Mesodermal cell (in vitro differentiated cells): ENCODE measurements around the gene ZFX.

Source experiments
- H3K27ac ChIP-seq: 2 replicates; pipeline ENCODE4 v1.7.0; 2013; ENCODE audit warnings: mild to moderate bottlenecking, low read depth, low read length, moderate library complexity; ENCODE audit not compliant: severe bottlenecking
- H3K36me3 ChIP-seq: 2 replicates; pipeline ENCODE4 v1.7.1; 2013; ENCODE audit warnings: mild to moderate bottlenecking, low read length, moderate library complexity; ENCODE audit not compliant: control insufficient read depth, insufficient read depth
- H3K4me1 ChIP-seq: one replicate; pipeline ENCODE4 v1.7.1; 2013; ENCODE audit warnings: mild to moderate bottlenecking, low read length; ENCODE audit not compliant: insufficient read depth, control insufficient read depth, poor library complexity, severe bottlenecking
- H3K4me3 ChIP-seq: 2 replicates; pipeline ENCODE4 v1.7.0; 2013; ENCODE audit warnings: low read length, control low read depth, mild to moderate bottlenecking; ENCODE audit not compliant: insufficient read depth, poor library complexity, severe bottlenecking; ENCODE audit errors: extremely low read depth
- H3K9me3 ChIP-seq: 2 replicates; pipeline ENCODE4 v1.7.1; 2013; ENCODE audit warnings: mild to moderate bottlenecking, low read length, moderate library complexity; ENCODE audit not compliant: control insufficient read depth
- WGBS, 2 experiments: methylation state at CpG; one replicate each; pipeline ENCODE4 v1.1.5; 2013; ENCODE audit warnings: missing lambda C conversion rate in 2 of 2; ENCODE audit not compliant: insufficient coverage in 2 of 2; 5-methylcytosine and 5-hydroxymethylcytosine counted together

Gene ZFX

GRCh38 chrX:24216037-24216436 is 66.5 kb downstream of the ZFX start:
- WGBS, 2 experiments, result 100% methylated on average over 1 of the region's 4 CpGs
- Histone ChIP-seq H3K4me1 (no peaks in the 10 kb centered on the region), H3K4me3 (no peak overlapping the region), H3K36me3 (peaks cover 18% of the 10 kb centered on the region), H3K27ac (no peak overlapping the region), H3K9me3 (no peaks in the 10 kb centered on the region)

- no peak overlapping the region for H3K27ac ChIP-seq
- H3K9me3 ChIP-seq, result no peaks in the 10 kb centered on the region
- H3K36me3 ChIP-seq, result peaks cover 12% of the 10 kb centered on the region
- no peak overlapping the region for H3K4me3 ChIP-seq
- H3K4me1 ChIP-seq, result no peaks in the 10 kb centered on the region
- no CpG with 5 or more reads among the region's 1 CpG for WGBS, 2 experiments
Measured at GRCh38 chrX:24216827-24217226, 67.3 kb downstream of the ZFX start.

GRCh38 chrX:24219320-24219719 is 69.8 kb downstream of the ZFX start:
- H3K9me3 ChIP-seq, result no peaks in the 10 kb centered on the region
- WGBS, 2 experiments, result 50 to 94% methylated on average over 1 to 3 of the region's 8 CpGs
- H3K36me3 ChIP-seq, result peaks cover 4% of the 10 kb centered on the region
- H3K4me1 ChIP-seq, result no peaks in the 10 kb centered on the region
- no peak overlapping the region for H3K27ac ChIP-seq
- no peak overlapping the region for H3K4me3 ChIP-seq

- no peaks in the 10 kb centered on the region for H3K36me3 ChIP-seq
- H3K4me3 ChIP-seq, result no peak overlapping the region
- no peaks in the 10 kb centered on the region for H3K4me1 ChIP-seq
- WGBS, 2 experiments, result no CpG with 5 or more reads among the region's 5 CpGs
- no peak overlapping the region for H3K27ac ChIP-seq
- no peaks in the 10 kb centered on the region for H3K9me3 ChIP-seq
Measured at GRCh38 chrX:24221872-24222271, 72.3 kb downstream of the ZFX start.

- no peaks in the 10 kb centered on the region for H3K36me3 ChIP-seq
- H3K27ac ChIP-seq, result no peak overlapping the region
- no peaks in the 10 kb centered on the region for H3K9me3 ChIP-seq
- no peaks in the 10 kb centered on the region for H3K4me1 ChIP-seq
- no peak overlapping the region for H3K4me3 ChIP-seq
Measured at GRCh38 chrX:24225265-24225664, 75.7 kb downstream of the ZFX start.

GRCh38 chrX:24226176-24226575 is 76.6 kb downstream of the ZFX start:
- WGBS, 2 experiments, result no CpG with 5 or more reads among the region's 2 CpGs
- H3K27ac ChIP-seq, result no peak overlapping the region
- no peak overlapping the region for H3K4me3 ChIP-seq
- H3K9me3 ChIP-seq, result no peaks in the 10 kb centered on the region
- H3K36me3 ChIP-seq, result no peaks in the 10 kb centered on the region
- no peaks in the 10 kb centered on the region for H3K4me1 ChIP-seq

GRCh38 chrX:24228596-24228995 is 79.1 kb downstream of the ZFX start:
- H3K27ac ChIP-seq, result no peak overlapping the region
- H3K9me3 ChIP-seq, result no peaks in the 10 kb centered on the region
- 93% methylated on average over 3 of the region's 5 CpGs; no CpG with 5 or more reads in 1 of the 2 experiments for WGBS, 2 experiments
- H3K36me3 ChIP-seq, result no peaks in the 10 kb centered on the region
- H3K4me3 ChIP-seq, result no peak overlapping the region
- H3K4me1 ChIP-seq, result no peaks in the 10 kb centered on the region

- Histone ChIP-seq H3K4me1 (no peaks in the 10 kb centered on the region), H3K27ac (no peak overlapping the region), H3K9me3 (no peaks in the 10 kb centered on the region), H3K36me3 (no peaks in the 10 kb centered on the region), H3K4me3 (no peak overlapping the region)
- no CpG with 5 or more reads among the region's 10 CpGs for WGBS, 2 experiments
Measured at GRCh38 chrX:24229400-24229879, 79.9 kb downstream of the ZFX start.

GRCh38 chrX:24229976-24230375 is 80.4 kb downstream of the ZFX start:
- 100% methylated on average over 2 of the region's 3 CpGs; no CpG with 5 or more reads in 1 of the 2 experiments for WGBS, 2 experiments

GRCh38 chrX:24231131-24231540 is 81.6 kb downstream of the ZFX start:
- H3K36me3 ChIP-seq, result no peaks in the 10 kb centered on the region
- WGBS, 2 experiments, result no CpG with 5 or more reads among the region's 3 CpGs
- H3K4me3 ChIP-seq, result no peak overlapping the region
- no peaks in the 10 kb centered on the region for H3K9me3 ChIP-seq
- no peaks in the 10 kb centered on the region for H3K4me1 ChIP-seq
- H3K27ac ChIP-seq, result peak overlapping the region; percentile 29

More at GRCh38 chrX:24229976-24230375, 80.4 kb downstream of the ZFX start:
- Histone ChIP-seq H3K36me3 (no peaks in the 10 kb centered on the region), H3K4me1 (no peaks in the 10 kb centered on the region), H3K27ac (no peak overlapping the region), H3K4me3 (no peak overlapping the region), H3K9me3 (no peaks in the 10 kb centered on the region)

- WGBS, 2 experiments, result no CpG with 5 or more reads among the region's 1 CpG
- Histone ChIP-seq H3K36me3 (no peaks in the 10 kb centered on the region), H3K4me3 (no peak overlapping the region), H3K4me1 (no peaks in the 10 kb centered on the region), H3K9me3 (no peaks in the 10 kb centered on the region), H3K27ac (peak overlapping the region; percentile 29)
Measured at GRCh38 chrX:24231641-24232179, 82.2 kb downstream of the ZFX start.
